Glutamatergic neuron (in vitro differentiated cells): Measurements from ENCODE around the gene UNC13D. TPM values are rescaled to one million over a fixed set of nuclear protein-coding genes. Genes with fewer than 3 reads are reported as not detected.
"Not testable (repeated sequence)": the region's sequence is repeated elsewhere in the genome, so short reads cannot be mapped to it uniquely, and the experiment has no call there.

ENCODE experiments used
- DNase-seq: peaks from one replicate; pipeline ENCODE4 v3.0.0; 2022
- H3K27ac Mint-ChIP-seq: one replicate; pipeline ENCODE4 v1.8.0; 2020; ENCODE audit warnings: mild to moderate bottlenecking, mixed read lengths, inconsistent platforms; ENCODE audit not compliant: unreplicated experiment
- H3K27me3 Mint-ChIP-seq: one replicate; pipeline ENCODE4 v1.8.0; 2020; ENCODE audit warnings: mild to moderate bottlenecking, moderate library complexity, mixed read lengths, inconsistent platforms; ENCODE audit not compliant: unreplicated experiment
- H3K36me3 Mint-ChIP-seq: one replicate; pipeline ENCODE4 v1.8.0; 2020; ENCODE audit warnings: mild to moderate bottlenecking, mixed read lengths, inconsistent platforms; ENCODE audit not compliant: unreplicated experiment
- H3K4me1 Mint-ChIP-seq: one replicate; pipeline ENCODE4 v1.8.0; 2020; ENCODE audit warnings: mild to moderate bottlenecking, low read depth, mixed read lengths, inconsistent platforms; ENCODE audit not compliant: unreplicated experiment
- H3K4me3 Mint-ChIP-seq: one replicate; pipeline ENCODE4 v1.8.0; 2020; ENCODE audit warnings: mild to moderate bottlenecking, mixed read lengths, inconsistent platforms; ENCODE audit not compliant: unreplicated experiment
- H3K9me3 Mint-ChIP-seq: one replicate; pipeline ENCODE4 v1.8.0; 2020; ENCODE audit warnings: mild to moderate bottlenecking, moderate library complexity, mixed read lengths, inconsistent platforms; ENCODE audit not compliant: unreplicated experiment
- CTCF ChIP-seq: fragments of 200-600 bp; sonication (generic); IDR thresholded peaks from one replicate; pipeline ENCODE4 v1.5.0; 2021; ENCODE audit not compliant: partially characterized antibody, unreplicated experiment
- total RNA-seq: library from RNA; stranded (reverse); fragmentation: NEBNext Ultra II Directional; extraction: Animal tissue kit (Norgen Biotek cat#: 25700); gene quantifications from one replicate; pipeline ENCODE4 v1.2.1, GENCODE V29; 2021; ENCODE audit not compliant: unreplicated experiment

UNC13D gene
- total RNA-seq, 1 donor from 2014 or later = 2.4 TPM

- H3K4me3 Mint-ChIP-seq = no peak overlapping the region
These were observed 46.9 kb upstream of the UNC13D start for GRCh38 chr17:75891022-75891604.

DNA sequence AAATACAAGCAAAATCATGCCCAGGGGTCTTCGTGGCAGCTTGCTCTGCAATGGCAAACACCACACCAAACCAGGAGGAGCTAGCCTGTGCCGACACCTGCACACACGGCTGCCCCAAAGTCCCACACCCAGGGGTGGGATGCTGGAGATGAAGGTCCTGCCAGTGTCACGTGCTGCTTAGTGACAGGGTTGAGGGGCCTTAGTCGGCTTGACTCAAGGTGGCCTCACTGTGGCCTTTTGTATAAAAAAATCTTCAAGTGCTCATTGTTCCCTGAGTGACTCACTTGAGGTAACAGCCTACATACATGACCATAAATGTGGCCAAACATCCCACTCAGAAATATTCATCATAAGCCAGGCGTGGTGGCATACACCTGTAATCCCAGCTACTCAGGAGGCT, 45.2 kb upstream of the UNC13D start:
- no peak for TF ChIP-seq CTCF
- H3K4me3 Mint-ChIP-seq = no peak overlapping the region
- peaks cover 8% of the 10 kb centered on the region for H3K36me3 Mint-ChIP-seq
- H3K9me3 Mint-ChIP-seq = peaks cover 9% of the 10 kb centered on the region
- DNase-seq = no peak
- H3K27ac Mint-ChIP-seq = no peak overlapping the region
- H3K27me3 Mint-ChIP-seq = peaks cover 13% of the 10 kb centered on the region
- H3K4me1 Mint-ChIP-seq = peaks cover 12% of the 10 kb centered on the region

More at GRCh38 chr17:75891022-75891604, 46.9 kb upstream of the UNC13D start:
- H3K4me1 Mint-ChIP-seq = peaks cover 19% of the 10 kb centered on the region
- no peak for TF ChIP-seq CTCF
- peaks cover 20% of the 10 kb centered on the region for H3K27me3 Mint-ChIP-seq
- H3K9me3 Mint-ChIP-seq = peaks cover 15% of the 10 kb centered on the region
- DNase-seq = no peak
- H3K27ac Mint-ChIP-seq = no peak overlapping the region
- peaks cover 8% of the 10 kb centered on the region for H3K36me3 Mint-ChIP-seq

GRCh38 chr17:75888484-75888883, 44.3 kb upstream of the UNC13D start:
- H3K36me3 Mint-ChIP-seq = peaks cover 4% of the 10 kb centered on the region
- H3K27ac Mint-ChIP-seq = no peak overlapping the region
- H3K4me1 Mint-ChIP-seq = peaks cover 4% of the 10 kb centered on the region
- H3K27me3 Mint-ChIP-seq = peaks cover 7% of the 10 kb centered on the region
- peaks cover 2% of the 10 kb centered on the region for H3K9me3 Mint-ChIP-seq
- no peak overlapping the region for H3K4me3 Mint-ChIP-seq
- DNase-seq = no peak
- no peak for TF ChIP-seq CTCF

DNA sequence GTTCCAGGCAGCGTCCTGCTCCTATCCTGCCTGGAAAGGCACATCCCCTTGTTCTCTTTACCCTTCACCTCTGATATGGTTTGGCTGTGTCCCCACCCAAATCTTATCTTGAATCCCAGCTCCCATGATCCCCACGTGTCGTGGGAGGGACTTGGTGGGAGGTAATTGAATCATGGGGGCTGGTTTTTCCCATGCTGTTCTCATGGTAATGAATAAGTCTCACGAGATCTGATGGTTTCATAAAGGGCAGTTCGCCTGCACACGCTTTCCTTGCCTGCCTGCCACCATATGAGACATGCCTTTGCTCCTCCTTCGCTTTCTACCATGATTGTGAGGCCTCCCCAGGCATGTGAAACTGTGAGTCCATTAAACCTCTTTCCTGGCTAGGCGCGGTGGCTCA, 41.7 kb upstream of the UNC13D start:
- not testable (repeated sequence) for H3K4me3 Mint-ChIP-seq, H3K27me3 Mint-ChIP-seq, H3K9me3 Mint-ChIP-seq, H3K4me1 Mint-ChIP-seq, H3K27ac Mint-ChIP-seq, DNase-seq, H3K36me3 Mint-ChIP-seq

GRCh38 chr17:75885431-75885830, 41.2 kb upstream of the UNC13D start:
- peaks cover 9% of the 10 kb centered on the region for H3K27me3 Mint-ChIP-seq
- H3K4me1 Mint-ChIP-seq = peaks cover 4% of the 10 kb centered on the region
- TF ChIP-seq CTCF = no peak
- H3K4me3 Mint-ChIP-seq = no peak overlapping the region
- DNase-seq = no peak
- no peak overlapping the region for H3K27ac Mint-ChIP-seq
- H3K36me3 Mint-ChIP-seq = peaks cover 4% of the 10 kb centered on the region
- peaks cover 5% of the 10 kb centered on the region for H3K9me3 Mint-ChIP-seq
